ENCODE measurements around the gene SNTG2.

- TF ChIP-seq CREB1 (IDR thresholded peaks at IDR 0.05; ENCODE audit: low read depth) (no peak), CTCF (IDR thresholded peaks at IDR 0.05 in 2 of 3, conservative IDR thresholded peaks at IDR 0.05 in 1 of 3; ENCODE audit: control insufficient read depth in 2 of 3, extremely low read depth in 1 of 3, insufficient read depth in 1 of 3, low read depth in 3 of 3, low read length in 3 of 3) (no peak), POLR2A (IDR thresholded peaks at IDR 0.05; ENCODE audit: low read depth, low read length) (no peak), EZH2 (IDR thresholded peaks at IDR 0.05; ENCODE audit: borderline replicate concordance, control insufficient read depth, low read depth, low read length) (no peak), HCFC1 (IDR thresholded peaks at IDR 0.05; ENCODE audit: low read length) (no peak), GABPA (IDR thresholded peaks at IDR 0.05; ENCODE audit: low read depth) (no peak), REST (IDR thresholded peaks at IDR 0.05; ENCODE audit: low read depth, low read length) (no peak), TARDBP (IDR thresholded peaks at IDR 0.05; ENCODE audit: borderline replicate concordance) (no peak)
Measured at GRCh38 chr2:963876-964275, 13.2 kb downstream of the SNTG2 start.
